IPS DF 6.9 (cell line): ENCODE results near the gene TAOK1.

Experiments used
- DNase-seq: peaks from one replicate; pipeline ENCODE4 v3.0.0-alpha.2; 2013; ENCODE audit warnings: low read depth, low spot score
- H3K27ac ChIP-seq: one replicate; pipeline ENCODE4 v1.5.1; 2013; ENCODE audit warnings: low read length, control low read depth
- H3K27me3 ChIP-seq: 2 replicates; pipeline ENCODE4 v1.6.1; 2013; ENCODE audit warnings: mild to moderate bottlenecking, low read length; ENCODE audit not compliant: control insufficient read depth, insufficient read depth
- H3K36me3 ChIP-seq: 2 replicates; pipeline ENCODE4 v1.6.1; 2013; ENCODE audit warnings: low read length; ENCODE audit not compliant: control insufficient read depth, insufficient read depth
- H3K4me1 ChIP-seq: 2 replicates; pipeline ENCODE4 v1.6.1; 2013; ENCODE audit warnings: low read length; ENCODE audit not compliant: control insufficient read depth, insufficient read depth
- H3K4me3 ChIP-seq: 2 replicates; pipeline ENCODE4 v1.5.1; 2013; ENCODE audit warnings: mild to moderate bottlenecking, low read length
- H3K9me3 ChIP-seq: 2 replicates; pipeline ENCODE4 v1.6.1; 2013; ENCODE audit warnings: low read length, inconsistent platforms; ENCODE audit not compliant: control insufficient read depth, insufficient read depth
- WGBS: extraction: QIAGEN DNeasy Blood & Tissue Kit; methylation state at CpG from one replicate; pipeline ENCODE4 v1.1.7; 2013; ENCODE audit warnings: mixed read lengths, missing lambda C conversion rate; ENCODE audit not compliant: insufficient read length, insufficient coverage; 5-methylcytosine and 5-hydroxymethylcytosine counted together

Gene TAOK1

DNA sequence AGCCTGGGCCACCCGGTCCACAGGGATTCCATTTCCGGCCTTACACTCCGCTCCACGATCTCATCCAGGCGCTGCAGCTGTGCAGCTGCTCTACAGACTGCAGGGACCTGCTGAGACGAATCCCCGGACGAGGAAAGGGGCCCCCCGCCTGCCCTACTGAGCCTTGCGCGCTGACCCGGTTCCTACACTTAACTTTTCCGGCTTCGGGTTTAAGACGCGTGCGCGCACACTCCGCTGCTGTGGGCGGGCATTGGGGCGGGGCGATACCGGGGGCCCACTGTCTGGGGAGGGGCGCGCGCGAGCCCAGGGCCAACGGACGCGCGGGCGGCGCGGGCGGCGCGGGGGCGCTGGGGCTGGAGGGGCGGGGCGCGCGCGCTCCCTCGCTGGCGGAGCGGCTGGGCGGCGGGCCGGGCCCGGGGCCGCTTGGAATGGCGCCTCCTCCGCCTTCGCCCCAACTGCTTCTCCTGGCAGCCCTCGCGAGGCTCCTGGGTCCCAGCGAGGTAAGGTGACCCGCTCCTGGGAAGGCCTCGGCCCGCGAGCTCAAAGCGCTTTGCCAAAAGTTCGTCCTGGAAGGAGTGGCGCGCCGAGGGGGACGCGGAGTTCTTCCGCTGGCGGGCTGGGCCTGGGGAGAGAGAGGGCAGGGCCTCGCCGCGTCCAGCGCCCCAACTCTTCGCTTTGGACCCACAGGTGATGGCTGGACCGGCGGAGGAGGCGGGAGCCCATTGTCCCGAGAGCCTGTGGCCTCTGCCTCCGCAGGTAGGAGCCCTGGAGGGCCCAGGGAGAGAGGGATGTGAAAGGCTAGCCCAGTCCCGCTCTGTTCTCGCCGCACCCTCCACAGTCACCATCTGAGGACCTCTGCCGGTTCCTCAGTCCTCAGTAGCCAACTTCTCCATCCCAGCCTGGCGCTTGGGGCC is 178.4 kb downstream of the TAOK1 start, which contains the start of gene TP53I13:
TP53I13 (plus strand) TSS at position 371 of the 914 bp plus-strand sequence; CDS start at position 429, 58 bp downstream.
- no peaks in the 10 kb centered on the region for H3K9me3 ChIP-seq
- peak within 1 kb of the TSS; percentile 76 for H3K4me3 ChIP-seq
- no peaks in the 10 kb centered on the region for H3K36me3 ChIP-seq
- H3K27ac ChIP-seq: no peak within 1 kb of the TSS
- peaks cover 11% of the 10 kb centered on the region; the same call in 1 of the 2 replicates for H3K27me3 ChIP-seq
- no peak for DNase-seq
- no CpG with 5 or more reads among the region's 85 CpGs for WGBS
- H3K4me1 ChIP-seq: peaks cover 2% of the 10 kb centered on the region

DNA sequence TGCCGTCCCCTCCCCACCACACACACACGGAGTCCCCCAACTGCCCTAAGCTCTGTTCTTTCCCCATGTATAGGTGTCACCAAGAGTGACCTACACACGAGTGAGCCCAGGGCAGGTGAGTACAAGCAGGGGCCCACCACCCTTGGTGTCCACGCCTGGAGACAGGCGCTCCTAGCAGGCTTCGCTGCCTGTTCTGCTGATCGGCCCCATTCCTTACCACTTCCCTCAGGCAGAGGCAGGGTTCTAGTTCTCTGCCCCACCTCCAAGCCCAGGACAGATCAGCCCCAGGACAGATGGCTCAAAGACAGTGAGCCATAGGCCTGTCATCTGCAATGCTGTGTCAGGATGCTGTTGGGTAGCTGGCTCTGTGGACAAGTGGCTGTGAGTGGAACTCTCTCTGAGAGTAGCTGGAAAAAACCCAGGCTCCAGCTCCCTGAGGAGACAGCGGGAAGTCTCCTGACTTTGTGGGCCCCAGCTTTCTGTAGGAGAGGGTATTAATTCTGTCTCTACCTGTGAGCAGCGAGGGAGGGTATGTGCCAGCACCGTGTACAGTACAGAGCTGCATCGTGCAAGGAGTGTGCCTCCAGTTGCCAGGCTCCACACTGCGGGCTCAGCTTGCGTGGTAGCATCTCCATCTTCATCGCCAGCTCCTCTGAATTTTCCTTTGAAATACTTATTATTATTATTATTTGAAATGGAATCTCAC is 179.2 kb downstream of the TAOK1 start:
- no peak overlapping the region for H3K27ac ChIP-seq
- DNase-seq: no peak

GRCh38 chr17:29570521-29570920 is 180.4 kb downstream of the TAOK1 start:
- no CpG with 5 or more reads among the region's 7 CpGs for WGBS
- DNase-seq: no peak
- Histone ChIP-seq H3K4me1 (peaks cover 2% of the 10 kb centered on the region), H3K27ac (no peak overlapping the region), H3K27me3 (peaks cover 8% of the 10 kb centered on the region; the same call in 1 of the 2 replicates), H3K36me3 (peaks cover 10% of the 10 kb centered on the region; the same call in 1 of the 2 replicates), H3K4me3 (no peak overlapping the region), H3K9me3 (no peaks in the 10 kb centered on the region)

More for the DNA sequence above, 179.2 kb downstream of the TAOK1 start:
- WGBS: no CpG with 5 or more reads among the region's 14 CpGs
- peaks cover 2% of the 10 kb centered on the region for H3K4me1 ChIP-seq
- 0 out of 2 replicates have a peak, but pooled peaks cover 2% of the 10 kb centered on the region for H3K36me3 ChIP-seq
- H3K9me3 ChIP-seq: no peaks in the 10 kb centered on the region
- H3K4me3 ChIP-seq: peak overlapping the region; percentile 76; the same call in 1 of the 2 replicates
- H3K27me3 ChIP-seq: peaks cover 11% of the 10 kb centered on the region; the same call in 1 of the 2 replicates

- no peak overlapping the region for H3K4me3 ChIP-seq
- no peaks in the 10 kb centered on the region for H3K9me3 ChIP-seq
- no peak overlapping the region for H3K27ac ChIP-seq
- no peak for DNase-seq
- H3K27me3 ChIP-seq: no peaks in the 10 kb centered on the region; the same call in 1 of the 2 replicates
- no peaks in the 10 kb centered on the region; the same call in 1 of the 2 replicates for H3K4me1 ChIP-seq
- H3K36me3 ChIP-seq: peaks cover 18% of the 10 kb centered on the region
- WGBS: no CpG with 5 or more reads among the region's 6 CpGs
Measured at GRCh38 chr17:29571486-29571882, 181.3 kb downstream of the TAOK1 start.

DNA sequence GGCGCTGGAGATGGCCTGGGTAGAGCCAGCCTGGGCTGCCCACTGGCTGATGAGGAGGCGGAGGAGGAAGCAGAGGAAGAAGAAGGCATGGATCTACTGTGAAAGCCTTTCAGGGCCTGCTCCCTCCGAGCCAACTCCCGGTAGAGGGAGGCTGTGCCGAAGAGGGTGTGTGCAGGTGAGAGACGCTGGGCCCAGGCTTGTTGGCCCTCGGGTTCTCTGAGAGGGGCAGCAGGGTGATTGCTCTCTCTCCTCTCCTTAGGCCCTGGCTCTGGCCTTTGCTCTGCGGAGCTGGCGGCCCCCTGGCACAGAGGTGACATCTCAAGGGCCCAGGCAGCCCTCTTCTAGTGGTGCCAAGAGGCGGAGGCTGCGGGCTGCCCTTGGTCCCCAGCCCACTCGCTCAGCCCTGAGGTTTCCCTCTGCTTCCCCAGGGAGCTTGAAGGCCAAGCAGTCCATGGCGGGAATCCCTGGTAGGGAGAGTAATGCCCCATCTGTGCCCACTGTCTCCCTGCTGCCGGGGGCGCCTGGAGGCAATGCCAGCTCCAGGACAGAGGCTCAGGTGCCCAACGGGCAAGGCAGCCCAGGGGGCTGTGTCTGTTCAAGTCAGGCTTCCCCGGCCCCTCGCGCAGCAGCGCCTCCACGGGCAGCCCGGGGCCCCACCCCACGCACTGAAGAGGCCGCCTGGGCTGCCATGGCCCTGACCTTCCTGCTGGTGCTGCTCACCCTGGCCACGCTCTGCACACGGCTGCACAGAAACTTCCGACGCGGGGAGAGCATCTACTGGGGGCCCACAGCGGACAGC is 181.9 kb downstream of the TAOK1 start:
- Histone ChIP-seq H3K4me3 (no peak overlapping the region; the same call in 1 of the 2 replicates), H3K9me3 (no peaks in the 10 kb centered on the region), H3K27ac (no peak overlapping the region), H3K27me3 (no peaks in the 10 kb centered on the region; the same call in 1 of the 2 replicates), H3K36me3 (peaks cover 18% of the 10 kb centered on the region), H3K4me1 (no peaks in the 10 kb centered on the region; the same call in 1 of the 2 replicates)
- no CpG with 5 or more reads among the region's 30 CpGs for WGBS
- no peak for DNase-seq

- peaks cover 21% of the 10 kb centered on the region for H3K36me3 ChIP-seq
- DNase-seq: no peak
- H3K27ac ChIP-seq: no peak overlapping the region
- no peaks in the 10 kb centered on the region for H3K27me3 ChIP-seq
- peak overlapping the region; percentile 13; the same call in 1 of the 2 replicates for H3K4me3 ChIP-seq
- no CpG with 5 or more reads among the region's 62 CpGs for WGBS
- H3K4me1 ChIP-seq: no peaks in the 10 kb centered on the region; the same call in 1 of the 2 replicates
- H3K9me3 ChIP-seq: no peaks in the 10 kb centered on the region
Measured at GRCh38 chr17:29572691-29573557, 182.8 kb downstream of the TAOK1 start.

GRCh38 chr17:29573558-29573869 is 183.4 kb downstream of the TAOK1 start:
- Histone ChIP-seq H3K27me3 (no peaks in the 10 kb centered on the region), H3K27ac (no peak overlapping the region), H3K4me1 (no peaks in the 10 kb centered on the region; the same call in 1 of the 2 replicates), H3K9me3 (no peaks in the 10 kb centered on the region), H3K4me3 (no peak overlapping the region), H3K36me3 (peaks cover 22% of the 10 kb centered on the region)
- no CpG with 5 or more reads among the region's 6 CpGs for WGBS
- DNase-seq: no peak

DNA sequence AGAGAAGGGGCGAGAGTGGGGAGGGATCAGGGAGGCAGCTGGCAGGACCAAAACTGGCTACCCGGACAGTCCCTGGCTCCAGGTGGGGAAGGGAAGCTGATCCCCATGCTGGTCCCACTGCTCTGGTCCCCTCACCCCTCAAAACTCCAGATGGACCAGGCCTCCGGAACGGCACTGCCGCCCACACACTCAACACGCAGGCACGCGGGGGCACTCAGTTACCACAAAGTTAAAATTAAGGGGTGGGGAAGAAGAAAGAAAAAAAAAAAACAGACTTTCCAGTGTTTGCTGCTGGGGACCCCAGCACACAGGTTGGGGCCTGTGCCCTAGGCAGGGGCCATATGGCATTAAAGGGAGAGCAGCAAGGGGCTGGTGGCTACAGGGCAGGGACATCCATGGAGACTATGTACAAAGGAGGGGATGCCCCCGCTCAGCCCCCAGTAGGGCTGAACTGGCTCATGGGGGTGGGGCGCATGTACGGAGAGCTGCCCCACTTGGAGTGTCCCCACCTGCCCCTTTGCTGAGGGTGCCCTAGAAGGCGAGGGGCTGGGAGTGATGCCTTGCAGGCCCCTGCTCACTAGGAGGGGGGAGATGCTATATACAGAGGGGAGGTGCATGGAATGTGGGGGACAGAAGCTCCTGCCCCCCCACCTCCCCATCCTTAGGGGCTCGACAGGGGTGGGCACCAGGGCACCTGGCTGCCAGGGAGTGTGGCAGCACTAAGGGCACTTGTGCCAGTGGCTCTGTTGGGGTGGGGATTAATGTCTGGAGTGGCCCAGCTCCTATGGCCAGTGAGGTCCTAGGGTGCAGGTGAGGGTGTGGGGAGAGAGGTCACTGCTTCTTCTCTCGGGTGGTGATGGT is 183.9 kb downstream of the TAOK1 start:
- Histone ChIP-seq H3K4me1 (no peaks in the 10 kb centered on the region; the same call in 1 of the 2 replicates), H3K27ac (no peak overlapping the region), H3K4me3 (no peak overlapping the region), H3K36me3 (peaks cover 22% of the 10 kb centered on the region), H3K9me3 (no peaks in the 10 kb centered on the region), H3K27me3 (no peaks in the 10 kb centered on the region)
- no peak for DNase-seq
- no CpG with 5 or more reads among the region's 14 CpGs for WGBS
